Measurements from ENCODE around the gene SMTN.
A peak's percentile ranks its signal among the peaks of the same experiment; 100 is the strongest.
"Not testable (repeated sequence)": the region's sequence is repeated elsewhere in the genome, so short reads cannot be mapped to it uniquely, and the experiment has no call there.

The SMTN gene

DNA sequence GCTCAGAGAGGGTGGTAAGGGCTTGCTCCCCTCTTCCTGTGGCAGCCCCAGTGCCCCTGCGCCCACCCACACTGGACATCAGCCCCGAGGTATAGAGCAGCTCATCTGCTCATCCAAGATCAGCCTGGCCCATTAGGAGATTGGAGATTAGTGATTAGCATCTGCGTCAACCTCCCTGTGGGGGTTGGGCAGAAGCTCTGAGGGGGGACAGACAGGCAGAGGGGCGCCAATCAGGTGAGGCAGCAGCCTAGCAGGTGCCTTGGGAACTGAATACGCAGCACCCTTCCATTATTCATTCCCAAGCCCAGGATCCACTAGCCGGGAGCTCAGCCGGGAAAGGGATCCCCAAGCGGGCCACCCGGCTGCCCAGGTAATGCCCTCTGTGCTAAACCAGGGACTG is 11.0 kb downstream of the SMTN start:
- DNase-seq = no peak
- Mint-ChIP-seq H3K4me3 (no peak overlapping the region), H3K27ac (no peak overlapping the region), H3K9me3 (no peaks in the 10 kb centered on the region), H3K36me3 (ENCODE audit: low read depth) (no peaks in the 10 kb centered on the region), H3K4me1 (no peaks in the 10 kb centered on the region), H3K27me3 (no peaks in the 10 kb centered on the region)
- ATAC-seq = no peak

DNA sequence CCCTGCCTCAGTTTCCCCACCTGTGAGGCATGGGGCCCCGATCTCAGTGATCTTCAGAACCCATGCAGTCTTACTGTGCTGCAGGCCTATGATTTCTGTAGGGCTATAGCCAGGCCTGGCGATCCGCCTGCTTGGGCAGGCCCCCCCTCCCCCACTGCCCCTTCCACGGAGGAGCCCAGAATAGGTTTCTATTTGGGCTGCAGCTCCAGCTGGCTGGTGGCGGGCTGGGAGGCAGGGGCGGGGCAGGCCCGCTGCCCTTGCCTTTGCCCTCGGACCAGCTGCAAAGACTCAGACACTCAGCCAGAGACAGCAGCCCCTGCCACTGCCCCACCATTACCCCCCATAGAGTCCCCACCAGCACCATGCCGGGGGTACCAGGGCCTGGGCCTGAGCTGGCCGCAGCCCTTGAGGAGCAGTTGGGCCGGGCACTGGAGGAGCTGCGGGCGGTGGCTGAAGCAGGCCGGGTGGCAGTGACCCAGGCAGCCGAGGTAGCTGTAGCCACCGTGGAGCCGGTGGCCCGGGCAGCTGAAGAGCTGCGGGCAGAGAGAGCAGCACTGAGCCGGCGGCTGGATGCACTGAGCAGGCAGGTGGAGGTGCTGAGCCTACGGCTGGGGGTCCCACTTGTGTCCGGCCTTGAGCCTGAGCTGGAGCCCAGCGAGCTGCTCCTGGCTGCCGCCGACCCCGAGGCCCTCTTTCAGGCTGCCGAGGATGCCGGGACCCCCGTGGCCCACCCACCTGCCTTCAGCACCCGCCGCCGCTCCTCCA is 12.2 kb downstream of the SMTN start:
- Mint-ChIP-seq H3K27ac (no peak overlapping the region), H3K9me3 (no peaks in the 10 kb centered on the region), H3K4me3 (no peak overlapping the region), H3K36me3 (ENCODE audit: low read depth) (no peaks in the 10 kb centered on the region), H3K4me1 (no peaks in the 10 kb centered on the region), H3K27me3 (no peaks in the 10 kb centered on the region)
- DNase-seq (no peak), ATAC-seq (no peak)

DNA sequence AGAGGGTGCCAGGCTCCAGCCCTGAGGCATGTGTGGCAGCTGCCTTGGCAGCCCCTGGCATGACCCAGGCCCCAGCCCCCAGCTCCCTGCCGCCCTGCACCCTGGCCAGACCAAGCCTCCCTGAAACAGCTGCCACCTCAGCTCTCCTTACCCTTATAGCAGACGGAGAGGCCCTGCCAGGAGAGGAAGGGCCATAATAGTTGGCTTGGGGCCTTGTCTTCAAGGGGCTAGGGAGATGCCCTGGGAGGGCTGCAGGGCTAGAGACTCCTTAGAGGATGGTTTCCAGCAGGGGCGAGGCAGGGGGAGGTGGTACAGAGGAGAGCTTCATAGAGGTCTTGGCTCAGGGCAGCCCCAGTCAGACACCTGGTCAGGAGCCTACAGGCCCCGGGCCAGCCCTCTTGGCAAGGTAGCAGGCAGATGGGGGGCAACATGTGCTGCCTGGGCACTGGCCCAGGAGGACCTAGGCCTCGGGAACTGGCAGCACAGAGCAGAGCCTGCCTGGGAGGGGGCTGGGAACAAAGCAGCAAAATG is 13.0 kb downstream of the SMTN start:
- DNase-seq (no peak), ATAC-seq (peak; percentile 5)
- no peaks in the 10 kb centered on the region for H3K9me3 Mint-ChIP-seq
- H3K4me3 Mint-ChIP-seq = no peak overlapping the region
- H3K27ac Mint-ChIP-seq = no peak overlapping the region
- no peaks in the 10 kb centered on the region for H3K36me3 Mint-ChIP-seq (ENCODE audit: low read depth)
- H3K4me1 Mint-ChIP-seq = no peaks in the 10 kb centered on the region
- no peaks in the 10 kb centered on the region for H3K27me3 Mint-ChIP-seq

DNA sequence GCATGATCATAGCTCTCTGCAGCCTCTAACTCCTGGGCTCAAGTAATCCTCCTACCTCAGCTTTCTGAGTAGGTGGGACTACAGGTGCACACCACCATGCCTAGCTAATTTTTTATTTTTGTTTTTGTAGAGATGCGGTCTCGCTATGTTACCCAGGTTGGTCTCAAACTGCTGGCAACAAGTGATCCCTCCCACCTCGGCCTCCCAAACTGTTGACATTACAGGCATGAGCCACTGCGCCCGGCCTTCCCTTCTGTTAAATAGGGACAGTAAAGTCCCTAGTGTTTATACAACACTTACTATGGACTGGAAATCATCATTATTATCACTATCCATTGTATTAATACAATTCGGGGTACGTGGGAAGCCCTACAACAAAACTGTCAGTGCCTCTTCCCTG is 13.6 kb downstream of the SMTN start:
- ATAC-seq (no peak), DNase-seq (no peak)
- no peaks in the 10 kb centered on the region for H3K9me3 Mint-ChIP-seq
- no peaks in the 10 kb centered on the region for H3K36me3 Mint-ChIP-seq (ENCODE audit: low read depth)
- no peak overlapping the region for H3K4me3 Mint-ChIP-seq
- no peaks in the 10 kb centered on the region for H3K4me1 Mint-ChIP-seq
- H3K27me3 Mint-ChIP-seq = no peaks in the 10 kb centered on the region
- H3K27ac Mint-ChIP-seq = no peak overlapping the region

DNA sequence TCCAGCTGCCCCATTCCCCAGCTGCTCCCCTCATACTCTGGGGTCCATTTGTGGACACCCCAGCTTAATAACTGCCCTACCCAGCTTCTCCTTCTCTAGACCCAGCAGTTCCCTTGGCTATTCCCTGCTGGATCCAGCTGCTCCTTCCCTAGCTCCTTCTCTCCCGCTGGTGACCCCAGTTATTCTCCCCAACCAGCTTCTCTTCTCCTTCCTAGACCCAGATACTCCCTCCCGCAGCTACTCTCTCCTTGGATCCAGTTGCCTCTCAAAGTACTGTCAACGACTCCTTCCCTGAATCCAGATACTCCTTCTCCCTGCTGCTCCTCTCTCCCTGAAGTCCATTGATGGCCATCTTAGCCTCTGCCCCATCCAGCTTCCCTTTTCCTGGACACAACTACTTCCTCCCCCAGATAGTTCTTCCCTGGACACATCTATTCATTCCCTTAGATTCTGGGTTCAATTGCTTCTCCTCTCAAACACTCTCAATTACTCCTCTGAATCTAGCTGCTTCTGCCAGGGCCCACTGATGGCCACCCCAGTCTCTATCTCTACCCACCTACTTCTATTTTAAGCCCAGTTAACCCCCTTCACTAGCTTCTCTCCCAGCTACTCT is 14.6 kb downstream of the SMTN start:
- no peak for ATAC-seq
- DNase-seq = no peak
- Mint-ChIP-seq H3K9me3 (no peaks in the 10 kb centered on the region), H3K27ac (no peak overlapping the region), H3K36me3 (ENCODE audit: low read depth) (no peaks in the 10 kb centered on the region), H3K4me3 (no peak overlapping the region), H3K4me1 (no peaks in the 10 kb centered on the region), H3K27me3 (no peaks in the 10 kb centered on the region)

DNA sequence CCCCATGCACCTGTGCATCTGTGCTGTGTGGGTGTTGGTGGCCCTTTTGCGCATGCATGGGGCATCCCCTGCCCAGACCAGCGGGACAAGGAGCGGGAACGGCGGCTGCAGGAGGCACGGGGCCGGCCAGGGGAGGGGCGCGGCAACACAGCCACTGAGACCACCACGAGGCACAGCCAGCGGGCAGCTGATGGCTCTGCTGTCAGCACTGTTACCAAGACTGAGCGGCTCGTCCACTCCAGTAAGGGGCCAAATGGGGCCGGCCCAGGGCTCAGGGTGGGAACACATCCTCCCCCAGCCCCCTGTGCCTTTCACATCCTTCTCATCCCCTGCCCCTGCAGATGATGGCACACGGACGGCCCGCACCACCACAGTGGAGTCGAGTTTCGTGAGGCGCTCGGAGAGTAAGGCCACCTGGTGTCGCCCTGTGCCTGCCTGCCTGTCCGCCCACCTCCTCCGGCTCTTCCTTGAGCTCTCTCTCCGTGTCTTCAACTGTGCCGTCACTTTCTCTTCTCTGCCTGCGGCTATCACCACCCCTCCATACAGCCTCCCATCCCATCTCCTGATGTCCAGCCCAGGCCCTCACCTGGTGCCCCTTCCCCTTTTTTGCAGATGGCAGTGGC is 15.7 kb downstream of the SMTN start:
- no peaks in the 10 kb centered on the region for H3K36me3 Mint-ChIP-seq (ENCODE audit: low read depth)
- peaks cover under 1% of the 10 kb centered on the region for H3K4me1 Mint-ChIP-seq
- H3K4me3 Mint-ChIP-seq = no peak overlapping the region
- no peak for DNase-seq
- no peaks in the 10 kb centered on the region for H3K27me3 Mint-ChIP-seq
- H3K9me3 Mint-ChIP-seq = no peaks in the 10 kb centered on the region
- no peak for ATAC-seq
- H3K27ac Mint-ChIP-seq = no peak overlapping the region

DNA sequence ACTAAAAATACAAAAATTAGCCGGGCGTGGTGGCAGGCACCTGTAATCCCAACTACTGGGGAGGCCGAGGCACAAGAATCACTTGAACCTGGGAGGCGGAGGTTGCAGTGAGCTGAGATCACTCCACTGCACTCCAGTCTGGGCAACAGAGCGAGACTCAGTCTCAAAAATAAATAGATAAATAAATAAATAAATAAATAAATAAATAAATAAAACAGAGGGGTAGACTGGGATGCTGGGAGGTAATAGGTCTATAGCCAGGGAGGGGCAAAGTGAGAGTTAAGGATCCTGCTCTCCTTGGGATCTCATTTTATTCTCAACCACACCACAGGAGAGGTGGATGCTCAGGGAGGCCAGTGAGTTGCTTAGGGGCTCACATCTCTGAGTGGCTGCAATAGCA is 16.4 kb downstream of the SMTN start:
- not testable (repeated sequence) for DNase-seq; H3K9me3 Mint-ChIP-seq; H3K36me3 Mint-ChIP-seq (ENCODE audit: low read depth); H3K27me3 Mint-ChIP-seq; H3K4me3 Mint-ChIP-seq; ATAC-seq; H3K4me1 Mint-ChIP-seq; H3K27ac Mint-ChIP-seq

DNA sequence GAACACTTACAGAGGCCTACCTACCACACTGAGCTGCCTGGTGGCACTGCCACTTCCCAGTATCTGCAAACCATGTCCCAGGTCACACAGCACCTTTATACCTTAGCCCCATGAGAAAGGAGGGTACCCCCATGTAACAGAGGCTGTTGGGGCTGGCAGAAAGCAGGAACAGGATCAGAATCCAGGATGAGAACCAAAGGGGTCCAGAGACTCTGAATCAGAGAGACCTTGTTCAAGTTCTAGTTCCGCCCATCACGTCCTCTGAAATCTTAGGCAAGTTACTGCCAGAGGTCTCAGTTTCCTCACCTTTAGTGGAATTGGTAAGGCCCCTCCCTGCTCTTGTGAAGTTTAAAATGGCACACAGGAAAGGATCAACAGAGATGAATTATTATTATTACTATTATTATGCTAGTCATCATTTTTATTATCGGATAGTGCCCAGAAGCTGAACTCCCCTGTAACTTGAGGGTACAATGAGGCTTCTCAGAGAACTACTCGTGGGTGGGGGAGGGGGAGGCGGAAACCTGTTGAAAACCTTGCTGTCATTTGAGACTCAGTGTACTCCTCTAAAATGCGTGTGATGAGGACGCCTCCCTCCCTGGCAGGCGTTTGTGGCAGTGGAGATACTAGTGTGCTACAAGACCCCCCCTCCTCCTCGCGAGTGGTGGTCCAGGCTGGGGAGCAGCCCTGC is 17.0 kb downstream of the SMTN start:
- H3K27me3 Mint-ChIP-seq = no peaks in the 10 kb centered on the region
- ATAC-seq = no peak
- H3K4me1 Mint-ChIP-seq = peaks cover 3% of the 10 kb centered on the region
- no peak overlapping the region for H3K27ac Mint-ChIP-seq
- H3K4me3 Mint-ChIP-seq = no peak overlapping the region
- no peaks in the 10 kb centered on the region for H3K9me3 Mint-ChIP-seq
- DNase-seq = no peak
- H3K36me3 Mint-ChIP-seq (ENCODE audit: low read depth) = no peaks in the 10 kb centered on the region

DNA sequence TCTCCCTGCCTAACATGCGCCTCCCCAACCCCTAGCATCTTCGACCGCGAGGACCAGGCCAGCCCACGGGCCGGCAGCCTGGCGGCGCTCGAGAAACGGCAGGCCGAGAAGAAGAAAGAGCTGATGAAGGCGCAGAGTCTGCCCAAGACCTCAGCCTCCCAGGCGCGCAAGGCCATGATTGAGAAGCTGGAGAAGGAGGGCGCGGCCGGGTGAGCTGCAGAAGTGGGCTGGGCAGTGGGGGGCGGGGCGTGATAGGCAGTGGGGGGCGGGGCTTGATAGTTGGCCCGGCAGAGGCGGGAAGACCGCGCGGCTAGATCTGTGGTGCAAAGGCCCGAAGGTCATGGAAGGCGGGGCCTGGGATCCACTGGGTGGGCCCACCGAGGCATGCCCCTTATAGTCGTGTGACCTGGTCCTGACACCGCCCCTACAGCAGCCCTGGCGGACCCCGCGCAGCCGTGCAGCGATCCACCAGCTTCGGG is 17.6 kb downstream of the SMTN start:
- no peaks in the 10 kb centered on the region for H3K9me3 Mint-ChIP-seq
- DNase-seq = no peak
- peaks cover 3% of the 10 kb centered on the region for H3K4me1 Mint-ChIP-seq
- no peak overlapping the region for H3K27ac Mint-ChIP-seq
- ATAC-seq = no peak
- no peaks in the 10 kb centered on the region for H3K27me3 Mint-ChIP-seq
- no peak overlapping the region for H3K4me3 Mint-ChIP-seq
- H3K36me3 Mint-ChIP-seq (ENCODE audit: low read depth) = no peaks in the 10 kb centered on the region

DNA sequence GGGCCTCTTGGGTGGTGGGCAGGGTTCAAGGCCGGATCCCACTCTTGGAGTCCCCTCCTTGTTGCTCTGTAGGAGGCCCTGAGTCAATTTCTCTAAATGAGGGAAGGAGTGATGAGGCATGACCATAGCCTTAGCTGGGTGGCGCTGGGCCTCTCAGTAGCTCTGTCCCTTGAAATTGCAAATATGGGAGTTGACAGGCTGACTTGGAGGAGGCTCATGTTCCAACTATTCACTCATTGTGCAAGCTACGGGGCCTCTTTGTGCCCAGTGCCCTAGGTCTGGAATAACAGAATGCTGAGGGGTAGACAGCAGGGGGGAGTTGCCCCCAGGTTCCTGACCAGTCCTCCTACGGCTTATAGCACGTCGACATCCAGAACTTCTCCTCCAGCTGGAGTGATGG is 18.3 kb downstream of the SMTN start:
- H3K36me3 Mint-ChIP-seq (ENCODE audit: low read depth) = no peaks in the 10 kb centered on the region
- peaks cover 3% of the 10 kb centered on the region for H3K4me1 Mint-ChIP-seq
- no peak for DNase-seq
- no peak overlapping the region for H3K27ac Mint-ChIP-seq
- H3K27me3 Mint-ChIP-seq = no peaks in the 10 kb centered on the region
- H3K9me3 Mint-ChIP-seq = no peaks in the 10 kb centered on the region
- H3K4me3 Mint-ChIP-seq = no peak overlapping the region
- ATAC-seq = no peak

DNA sequence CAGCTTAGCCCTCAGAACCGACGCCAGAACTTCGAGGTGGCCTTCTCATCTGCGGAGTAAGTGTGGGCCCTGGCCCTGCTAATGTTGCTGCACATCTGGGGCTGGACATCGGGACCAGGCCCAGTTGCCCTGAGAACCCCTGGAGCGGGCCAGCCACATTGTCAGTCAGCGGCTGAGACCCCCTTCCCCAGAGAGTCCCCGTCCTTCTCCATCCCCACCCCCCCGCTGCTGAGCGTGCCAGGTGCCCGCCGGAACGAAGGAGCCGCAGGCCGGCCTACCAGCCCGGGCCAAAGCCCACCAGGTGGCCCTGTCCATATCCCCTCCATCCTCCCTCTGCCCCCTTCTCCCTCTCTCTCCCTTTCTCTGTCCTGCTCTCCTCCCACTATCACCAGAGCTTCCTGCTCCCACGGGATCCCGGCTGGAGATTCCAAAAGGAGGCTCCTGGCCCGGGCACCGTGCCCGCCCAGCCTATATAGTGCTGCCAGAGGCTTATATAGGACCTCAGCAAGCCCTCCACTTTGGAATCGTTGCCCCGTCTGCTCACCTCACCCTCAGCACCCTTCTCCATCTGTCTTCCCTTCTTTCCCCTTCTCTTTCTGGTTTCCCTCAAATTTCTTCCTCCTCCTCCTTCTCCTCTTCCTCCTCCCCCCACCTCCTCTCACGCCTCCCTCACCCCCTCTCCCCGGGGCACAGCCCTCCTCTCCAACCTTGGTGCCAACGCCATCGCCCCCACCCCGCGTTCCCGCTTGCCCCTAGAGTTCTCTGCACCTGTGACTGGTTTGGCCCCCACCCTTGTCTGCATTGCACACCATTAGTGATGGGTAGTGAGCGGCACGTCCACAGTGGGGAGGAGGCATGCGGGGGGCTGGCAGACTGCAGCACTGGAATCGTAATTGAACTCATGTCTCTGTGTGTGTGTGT is 19.0 kb downstream of the SMTN start:
- H3K27ac Mint-ChIP-seq = no peak overlapping the region
- DNase-seq (no peak), ATAC-seq (no peak)
- H3K36me3 Mint-ChIP-seq (ENCODE audit: low read depth) = no peaks in the 10 kb centered on the region
- H3K9me3 Mint-ChIP-seq = no peaks in the 10 kb centered on the region
- H3K4me1 Mint-ChIP-seq = peaks cover 3% of the 10 kb centered on the region
- H3K27me3 Mint-ChIP-seq = no peaks in the 10 kb centered on the region
- H3K4me3 Mint-ChIP-seq = no peak overlapping the region

DNA sequence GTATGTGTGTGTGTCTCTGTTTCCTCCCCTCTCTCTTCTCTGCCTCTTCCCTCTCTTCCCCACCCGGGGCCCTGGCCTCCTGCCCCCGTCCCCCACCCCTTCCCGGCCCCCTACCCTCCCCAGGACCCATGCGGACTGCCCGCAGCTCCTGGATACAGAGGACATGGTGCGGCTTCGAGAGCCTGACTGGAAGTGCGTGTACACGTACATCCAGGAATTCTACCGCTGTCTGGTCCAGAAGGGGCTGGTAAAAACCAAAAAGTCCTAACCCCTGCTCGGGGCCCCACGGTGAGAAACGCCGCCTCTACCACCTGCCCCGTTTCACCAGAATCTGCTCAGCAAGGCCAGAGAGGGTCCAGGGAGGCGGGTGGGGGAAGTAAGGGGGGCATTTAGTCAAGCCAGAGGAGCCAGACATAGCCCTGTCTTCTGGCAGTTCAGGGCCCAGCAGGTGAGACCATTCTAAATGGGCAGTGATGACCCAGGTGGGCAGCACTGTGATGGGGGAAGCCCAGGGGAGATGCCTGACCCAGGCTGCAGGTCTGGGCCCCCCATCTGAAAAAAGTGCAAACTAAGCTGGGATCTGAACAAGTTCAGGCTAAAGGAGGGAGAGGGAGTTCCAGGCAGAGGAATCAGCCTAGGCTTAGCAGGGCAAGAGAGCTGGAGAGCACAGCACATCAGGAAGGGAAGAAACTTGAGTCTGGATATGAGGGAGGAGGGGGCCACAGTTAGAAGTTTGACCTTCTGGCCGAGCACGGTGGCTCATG is 19.8 kb downstream of the SMTN start:
- Mint-ChIP-seq H3K9me3 (no peaks in the 10 kb centered on the region), H3K4me3 (no peak overlapping the region), H3K27ac (no peak overlapping the region), H3K36me3 (ENCODE audit: low read depth) (no peaks in the 10 kb centered on the region), H3K27me3 (no peaks in the 10 kb centered on the region), H3K4me1 (peaks cover 3% of the 10 kb centered on the region)
- ATAC-seq (no peak), DNase-seq (no peak)

DNA sequence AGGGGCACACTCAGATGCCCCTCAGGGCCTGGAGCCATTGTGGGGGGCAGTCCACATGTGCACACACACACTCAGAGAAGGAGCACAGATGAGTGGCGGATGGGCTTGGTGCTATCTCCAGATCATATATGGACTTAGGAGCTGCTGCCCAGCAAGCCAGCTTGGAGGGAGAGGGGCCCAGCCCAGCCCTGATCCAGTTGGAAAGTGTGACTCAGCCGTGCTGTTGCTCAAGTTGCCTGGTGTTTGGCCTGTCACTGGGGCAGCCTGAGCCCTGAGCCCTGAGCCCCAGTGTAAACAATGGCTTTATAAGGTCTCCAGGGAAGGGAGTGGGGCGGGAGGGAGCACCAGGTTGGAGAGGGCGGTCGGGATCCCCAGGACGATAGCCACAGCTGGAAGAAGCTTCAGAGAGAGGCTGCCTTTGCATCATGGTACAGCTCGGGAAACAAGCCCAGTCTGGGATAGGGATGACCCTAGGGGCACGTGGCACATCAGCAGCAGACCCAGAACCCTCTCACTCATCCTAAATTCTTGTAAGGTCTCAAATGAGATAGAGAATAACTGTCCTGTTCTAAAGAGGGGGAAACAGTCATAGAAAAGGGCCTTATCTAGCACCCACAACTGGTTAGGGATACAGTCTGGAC is 21.4 kb downstream of the SMTN start:
- no peak for ATAC-seq
- no peaks in the 10 kb centered on the region for H3K9me3 Mint-ChIP-seq
- no peaks in the 10 kb centered on the region for H3K27me3 Mint-ChIP-seq
- no peak overlapping the region for H3K27ac Mint-ChIP-seq
- DNase-seq = no peak
- no peak overlapping the region for H3K4me3 Mint-ChIP-seq
- H3K4me1 Mint-ChIP-seq = peaks cover 12% of the 10 kb centered on the region
- H3K36me3 Mint-ChIP-seq (ENCODE audit: low read depth) = no peaks in the 10 kb centered on the region
